Heart left ventricle (tissue), 16 donors: ENCODE measurements around the gene OPCML. TPM values are rescaled to one million over a fixed set of nuclear protein-coding genes. Genes with fewer than 3 reads are reported as not detected.

ENCODE experiments used
- ATAC-seq, 4 donors: fragments of 200-7000 bp; cut with Tn5 transposase; one replicate each; pipeline ENCODE4 v1.9.1; 2020 to 2022; ENCODE audit warnings: moderate library complexity in 4 of 4, mild to moderate bottlenecking in 3 of 4, moderate number of reproducible peaks in 1 of 4
- DNase-seq, 5 donors: peaks; one replicate each; pipeline ENCODE4 v3.0.0-alpha.2; 2020
- H3K27ac ChIP-seq, 12 donors: fragments of 200-600 bp; sonication (generic) in 4 of 12; one replicate each; pipeline versions ENCODE4 v1.5.0 to v1.8.0; 2016 to 2022; ENCODE audit warnings: mild to moderate bottlenecking in 2 of 12
- H3K27me3 ChIP-seq, 9 donors: fragments of 200-600 bp; sonication (generic) in 2 of 9; one replicate each; pipeline versions ENCODE4 v1.5.1 to v1.8.0; 2016 to 2022; ENCODE audit warnings: mild to moderate bottlenecking in 3 of 9
- H3K36me3 ChIP-seq, 9 donors: fragments of 200-600 bp; sonication (generic) in 2 of 9; one replicate each; pipeline versions ENCODE4 v1.5.0 to v1.8.0; 2018 to 2022; ENCODE audit warnings: mild to moderate bottlenecking in 2 of 9
- H3K4me1 ChIP-seq, 12 donors: fragments of 200-600 bp; sonication (generic) in 4 of 12; one replicate each; pipeline versions ENCODE4 v1.5.0 to v1.8.0; 2016 to 2022; ENCODE audit warnings: mild to moderate bottlenecking in 3 of 12
- H3K4me3 ChIP-seq, 12 donors: fragments of 200-600 bp; sonication (generic) in 4 of 12; one replicate each; pipeline versions ENCODE4 v1.5.0 to v1.8.0; 2017 to 2022; ENCODE audit warnings: mild to moderate bottlenecking in 9 of 12, moderate library complexity in 4 of 12
- H3K9me3 ChIP-seq, 12 donors: fragments of 200-600 bp; sonication (generic) in 4 of 12; one replicate each; pipeline versions ENCODE4 v1.5.0 to v1.8.0; 2016 to 2022; ENCODE audit warnings: mild to moderate bottlenecking in 1 of 12
- CTCF ChIP-seq, 12 donors: fragments of 200-600 bp; sonication (generic) in 4 of 12; IDR thresholded peaks; one replicate each; pipeline versions ENCODE4 v1.5.0 to v1.8.0; 2018 to 2022; ENCODE audit warnings: antibody characterized with exemption in 12 of 12, mild to moderate bottlenecking in 5 of 12
- POLR2A ChIP-seq, 2 donors: fragments of 450-650 bp; IDR thresholded peaks; one replicate each; pipeline ENCODE4 v1.6.1; 2017; ENCODE audit warnings: antibody characterized with exemption in 2 of 2, mild to moderate bottlenecking in 2 of 2, moderate library complexity in 2 of 2
- WGBS, 4 donors: extraction: QIAGEN DNeasy Blood & Tissue Kit in 2 of 4; methylation state at CpG; one replicate each; pipeline versions ENCODE4 v1.1.5 to v1.1.7; 2013 to 2018; 5-methylcytosine and 5-hydroxymethylcytosine counted together
- intact Hi-C, 10 donors: fragments of 100-400 bp; cut with DNase I; formaldehyde crosslinking; loops; one replicate each; pipeline versions ENCODE4 v1.11.1 to v1.14.2; 2022
- polyA plus RNA-seq, 2 donors: library from polyadenylated mRNA; stranded (reverse); fragments of 200-250 nt; gene quantifications; one replicate each; pipeline ENCODE4 v1.2.3, GENCODE V29; 2013
- total RNA-seq, 9 donors: library from RNA; depleted of rRNA in 2 of 9; stranded (reverse); fragments of >200 nt in 2 of 9; fragmentation: NEBNext Ultra II Directional in 3 of 9; extraction: Animal tissue kit (Norgen Biotek cat#: 25700) in 3 of 9; gene quantifications; one replicate each; pipeline versions ENCODE4 v1.1.0 to v1.2.4, GENCODE V29; 2016 to 2023
- donor health status: ischemic (EF 13 %, LVEDD 7.1; RV severe dilation, severe dysfunction).
- donor health status: healthy with polysubstance abuse.
- donor health status: DM: no; HTN: yes; CAD: no.
- donor health status: DM: no; HTN: no; CAD: no.
- donor health status: ischemic (EF 25% LVEDD 6.9; RV normal size, moderate dysfunction).
- donor health status: ischemic (EF 25% LVEDD 5.7; RV mildly dilated, moderate dysfunction).
- donor health status: healthy.
- donor health status: DM: yes; HTN: yes; CAD: no.
- donor health status: ischemic (EF 35%, LVEDD 5.7; RV mildly dilated, moderate dysfunction).
- donor health status: nonischemic (EF 11% LVEDD 7.7; RV severe dilation, severe dysfunction).
- donor health status: DM: yes; HTN: yes; CAD: no.
- donor health status: PGD.
- donor health status: ischemic (EF 29% LVEDD 5.4; RV normal size, mild dysfunction).
- donor health status: nonischemic (EF 23%, LVEDD 6.1; RV moderate dilation, normal function).

OPCML gene
- total and polyA plus RNA-seq, 11 donors = 0.04 to 1.3 (median 0.23) TPM; not detected in 3

- ATAC-seq = no peak
- WGBS, 4 donors = 84 to 88% (median 86%) methylated on average over 10 of the region's 10 CpGs
Measured at GRCh38 chr11:133072858-133073582, 459.3 kb downstream of the OPCML start.

GRCh38 chr11:133072378-133072777 lies 459.9 kb downstream of the OPCML start:
- Histone ChIP-seq H3K9me3 (no peaks in the 10 kb centered on the region), H3K36me3 (no peaks in the 10 kb centered on the region), H3K27ac (no peak overlapping the region), H3K27me3 (peaks cover 0 to 47% (median 13%) of the 10 kb centered on the region in 9 donors), H3K4me1 (no peaks in the 10 kb centered on the region), H3K4me3 (no peak overlapping the region)
- DNase-seq = no peak
- intact Hi-C loops = no loop called here
- TF ChIP-seq POLR2A (IDR thresholded peaks at IDR 0.05) = no peak
- ATAC-seq = peak in 1 of 4 donors; percentile 30
- 60 to 67% (median 64%) methylated on average over 7 of the region's 7 CpGs for WGBS, 4 donors

More at GRCh38 chr11:133072858-133073582, 459.3 kb downstream of the OPCML start:
- no peak for DNase-seq
- H3K36me3 ChIP-seq = no peaks in the 10 kb centered on the region
- no peaks in the 10 kb centered on the region for H3K4me1 ChIP-seq
- H3K9me3 ChIP-seq = no peaks in the 10 kb centered on the region
- peaks cover 0 to 50% (median 13%) of the 10 kb centered on the region in 9 donors for H3K27me3 ChIP-seq
- no peak overlapping the region for H3K4me3 ChIP-seq
- TF ChIP-seq POLR2A (IDR thresholded peaks at IDR 0.05) = no peak
- no peak for TF ChIP-seq CTCF (IDR thresholded peaks at IDR 0.05)
- intact Hi-C loops = no loop called here
- H3K27ac ChIP-seq = no peak overlapping the region

- peaks cover 0 to 34% (median 10%) of the 10 kb centered on the region in 9 donors for H3K27me3 ChIP-seq
- H3K27ac ChIP-seq = no peak overlapping the region
- intact Hi-C loops = no loop called here
- 58 to 67% (median 62%) methylated on average over 3 of the region's 3 CpGs for WGBS, 4 donors
- no peak for ATAC-seq
- no peaks in the 10 kb centered on the region for H3K36me3 ChIP-seq
- TF ChIP-seq CTCF (IDR thresholded peaks at IDR 0.05) (no peak), POLR2A (IDR thresholded peaks at IDR 0.05) (no peak)
- no peak overlapping the region for H3K4me3 ChIP-seq
- no peak for DNase-seq
- H3K9me3 ChIP-seq = no peaks in the 10 kb centered on the region
- no peaks in the 10 kb centered on the region for H3K4me1 ChIP-seq
Measured at GRCh38 chr11:133070791-133071190, 461.5 kb downstream of the OPCML start.

GRCh38 chr11:133070021-133070713 lies 462.1 kb downstream of the OPCML start:
- 43 to 61% (median 55%) methylated on average over 11 of the region's 11 CpGs for WGBS, 4 donors
- no peak for DNase-seq
- no peak for TF ChIP-seq CTCF (IDR thresholded peaks at IDR 0.05)
- no peak for TF ChIP-seq POLR2A (IDR thresholded peaks at IDR 0.05)
- no peaks in the 10 kb centered on the region for H3K9me3 ChIP-seq
- intact Hi-C loops = no loop called here
- no peaks in the 10 kb centered on the region for H3K36me3 ChIP-seq
- ATAC-seq = no peak
- H3K27me3 ChIP-seq = peaks cover 0 to 28% (median 10%) of the 10 kb centered on the region in 9 donors
- no peak overlapping the region for H3K4me3 ChIP-seq
- no peaks in the 10 kb centered on the region for H3K4me1 ChIP-seq
- no peak overlapping the region for H3K27ac ChIP-seq
